Jurkat, Clone E6-1 (cell line): Measurements from ENCODE around the gene FTSJ3.
"Not testable (repeated sequence)": the region's sequence is repeated elsewhere in the genome, so short reads cannot be mapped to it uniquely, and the experiment has no call there.

Experiments used
- DNase-seq: peaks from one replicate; pipeline ENCODE4 v3.0.0-alpha.2; 2011; ENCODE audit warnings: low read depth, low spot score
- H3K4me3 ChIP-seq: 2 replicates; pipeline ENCODE4 v1.5.1; 2011; ENCODE audit warnings: mild to moderate bottlenecking, low read length, control low read depth, moderate library complexity

The FTSJ3 gene

GRCh38 chr17:63845509-63845908 lies 18.0 kb upstream of the FTSJ3 start:
- H3K4me3 ChIP-seq, result no peak overlapping the region
- no peak for DNase-seq

- peak overlapping the region; percentile 76 for H3K4me3 ChIP-seq
- DNase-seq, result no peak
Measured at GRCh38 chr17:63843910-63844677, 16.6 kb upstream of the FTSJ3 start.

- not testable (repeated sequence) for DNase-seq
- H3K4me3 ChIP-seq, result peak overlapping the region; percentile 76
Measured at GRCh38 chr17:63843387-63843888, 16.0 kb upstream of the FTSJ3 start.

GRCh38 chr17:63842540-63843386 lies 15.3 kb upstream of the FTSJ3 start, which contains the start of gene SMARCD2:
Gene SMARCD2 (minus strand): TSS chr17:63842685. CDS start chr17:63842674, 11 bp downstream.
- peak within 1 kb of the TSS; percentile 76 for H3K4me3 ChIP-seq
- DNase-seq, result peak; percentile 97

- no peak for DNase-seq
- H3K4me3 ChIP-seq, result peak overlapping the region; percentile 72
Measured at GRCh38 chr17:63842173-63842539, 14.7 kb upstream of the FTSJ3 start.

GRCh38 chr17:63841350-63842172 lies 14.1 kb upstream of the FTSJ3 start:
- H3K4me3 ChIP-seq, result peak overlapping the region; percentile 72
- no peak for DNase-seq

- peak overlapping the region; percentile 72 for H3K4me3 ChIP-seq
Measured at GRCh38 chr17:63840591-63841349, 13.3 kb upstream of the FTSJ3 start.

GRCh38 chr17:63838631-63839171 lies 11.2 kb upstream of the FTSJ3 start:
- H3K4me3 ChIP-seq, result no peak overlapping the region
- no peak for DNase-seq

More at GRCh38 chr17:63840591-63841349, 13.3 kb upstream of the FTSJ3 start:
- no peak for DNase-seq

- no peak overlapping the region for H3K4me3 ChIP-seq
- no peak for DNase-seq
Measured at GRCh38 chr17:63837962-63838600, 10.6 kb upstream of the FTSJ3 start.

GRCh38 chr17:63837480-63837879 lies 10.0 kb upstream of the FTSJ3 start:
- no peak for DNase-seq
- no peak overlapping the region for H3K4me3 ChIP-seq

GRCh38 chr17:63836811-63837210 lies 9.3 kb upstream of the FTSJ3 start:
- H3K4me3 ChIP-seq, result no peak overlapping the region
- no peak for DNase-seq

- H3K4me3 ChIP-seq, result no peak overlapping the region
Measured at GRCh38 chr17:63835167-63835720, 7.8 kb upstream of the FTSJ3 start.

GRCh38 chr17:63834431-63835166 lies 7.1 kb upstream of the FTSJ3 start:
- DNase-seq, result peak; percentile 61
- no peak overlapping the region for H3K4me3 ChIP-seq

More at GRCh38 chr17:63835167-63835720, 7.8 kb upstream of the FTSJ3 start:
- no peak for DNase-seq

GRCh38 chr17:63833741-63834373 lies 6.4 kb upstream of the FTSJ3 start:
- no peak for DNase-seq
- H3K4me3 ChIP-seq, result no peak overlapping the region

- no peak for DNase-seq
- H3K4me3 ChIP-seq, result no peak overlapping the region
Measured at GRCh38 chr17:63833026-63833740, 5.7 kb upstream of the FTSJ3 start.

GRCh38 chr17:63832455-63832854 lies 5.0 kb upstream of the FTSJ3 start:
- H3K4me3 ChIP-seq, result no peak overlapping the region
- no peak for DNase-seq
